Prostate gland (tissue), 2 donors: ENCODE measurements around the gene ELFN1. TPM values are rescaled to one million over a fixed set of nuclear protein-coding genes. Genes with fewer than 3 reads are reported as not detected.

Experiments used
- DNase-seq: peaks from one replicate; pipeline ENCODE4 v3.0.0-alpha.2; 2019; ENCODE audit warnings: low spot score
- H3K27ac ChIP-seq, 2 donors: fragments of 200-600 bp; sonication (generic); 2 replicates each; pipeline ENCODE4 v1.5.1; 2017 to 2019
- H3K27me3 ChIP-seq: fragments of 200-600 bp; sonication (generic); replicated peaks from 2 replicates; pipeline ENCODE4 v1.5.1; 2019; ENCODE audit not compliant: insufficient read depth
- H3K36me3 ChIP-seq, 2 donors: fragments of 200-600 bp; sonication (generic); 1 replicate in 1 of 2; 2 replicates in 1 of 2; pipeline versions ENCODE4 v1.5.1 to v1.8.1; 2017 to 2019
- H3K4me1 ChIP-seq: fragments of 200-600 bp; sonication (generic); replicated peaks from 2 replicates; pipeline ENCODE4 v1.5.1; 2019
- H3K4me3 ChIP-seq, 2 donors: fragments of 200-600 bp; sonication (generic); 2 replicates each; pipeline ENCODE4 v1.5.1; 2017 to 2019
- H3K9me3 ChIP-seq: fragments of 200-600 bp; sonication (generic); 2 replicates; pipeline ENCODE4 v1.5.1; 2017
- CTCF ChIP-seq, 4 experiments: fragments of 200-600 bp in 2 of 4; fragments of 450-650 bp in 2 of 4; sonication (generic) in 2 of 4; IDR thresholded peaks; 1 replicate in 3 of 4; 2 replicates in 1 of 4; pipeline ENCODE4 v1.5.1; 2016 to 2019; ENCODE audit warnings: antibody characterized with exemption in 4 of 4, mild to moderate bottlenecking in 2 of 4, moderate library complexity in 2 of 4
- POLR2A ChIP-seq: fragments of 450-650 bp; IDR thresholded peaks from one replicate; pipeline ENCODE4 v1.6.1; 2016; ENCODE audit warnings: antibody characterized with exemption, mild to moderate bottlenecking
- POLR2AphosphoS5 ChIP-seq: sonication (generic); formaldehyde crosslinking; IDR thresholded peaks from one replicate; pipeline ENCODE4 v1.6.1; 2017; ENCODE audit warnings: antibody characterized with exemption
- WGBS: methylation state at CpG from one replicate; pipeline ENCODE4 v1.1.5; 2018; 5-methylcytosine and 5-hydroxymethylcytosine counted together
- intact Hi-C: fragments of 100-400 bp; cut with DNase I; formaldehyde crosslinking; loops from one replicate; pipeline ENCODE4 v1.14.2; 2022
- total RNA-seq, 2 donors: library from RNA; depleted of rRNA; stranded (reverse); fragments of >200 nt; gene quantifications; one replicate each; pipeline ENCODE4 v1.1.0, GENCODE V29; 2016

ELFN1 gene
- total RNA-seq, 2 donors from 2014 or later = 2.0 to 3.0 TPM

- Histone ChIP-seq H3K27ac (no peak overlapping the region), H3K4me1 (no peaks in the 10 kb centered on the region), H3K9me3 (no peaks in the 10 kb centered on the region), H3K36me3 (no peaks in the 10 kb centered on the region), H3K4me3 (no peak overlapping the region), H3K27me3 (no peaks in the 10 kb centered on the region)
- no peak for TF ChIP-seq CTCF (IDR thresholded peaks at IDR 0.05)
- intact Hi-C loops = no loop called here
- WGBS = 68% methylated on average over 7 of the region's 7 CpGs
- no peak for DNase-seq
These were observed 37.6 kb upstream of the ELFN1 start for GRCh38 chr7:1632506-1632905.

- no peaks in the 10 kb centered on the region for H3K9me3 ChIP-seq
- TF ChIP-seq CTCF (IDR thresholded peaks at IDR 0.05) (no peak), POLR2A (no peak), POLR2AphosphoS5 (no peak)
- H3K27me3 ChIP-seq = no peaks in the 10 kb centered on the region
These were observed 36.9 kb upstream of the ELFN1 start for GRCh38 chr7:1632916-1633785.

GRCh38 chr7:1635401-1635800, 34.7 kb upstream of the ELFN1 start:
- no peak overlapping the region for H3K27ac ChIP-seq
- H3K27me3 ChIP-seq = no peaks in the 10 kb centered on the region
- no peak for DNase-seq
- intact Hi-C loops = no loop called here
- no peak for TF ChIP-seq POLR2AphosphoS5
- TF ChIP-seq POLR2A = no peak
- WGBS = 94% methylated on average over 1 of the region's 1 CpG
- H3K4me1 ChIP-seq = no peaks in the 10 kb centered on the region
- H3K36me3 ChIP-seq = no peaks in the 10 kb centered on the region
- H3K4me3 ChIP-seq = no peak overlapping the region
- no peaks in the 10 kb centered on the region for H3K9me3 ChIP-seq

More at GRCh38 chr7:1632916-1633785, 36.9 kb upstream of the ELFN1 start:
- Histone ChIP-seq H3K36me3 (no peaks in the 10 kb centered on the region), H3K27ac (no peak overlapping the region), H3K4me1 (no peaks in the 10 kb centered on the region), H3K4me3 (no peak overlapping the region)
- 69% methylated on average over 15 of the region's 15 CpGs for WGBS
- no peak for DNase-seq
- intact Hi-C loops = no loop called here

- intact Hi-C loops = no loop called here
- Histone ChIP-seq H3K9me3 (no peaks in the 10 kb centered on the region), H3K4me1 (no peaks in the 10 kb centered on the region), H3K4me3 (no peak overlapping the region), H3K27ac (no peak overlapping the region), H3K27me3 (no peaks in the 10 kb centered on the region), H3K36me3 (no peaks in the 10 kb centered on the region)
- TF ChIP-seq POLR2AphosphoS5 (no peak), CTCF (IDR thresholded peaks at IDR 0.05) (no peak), POLR2A (no peak)
- WGBS = 98% methylated on average over 2 of the region's 2 CpGs
- DNase-seq = no peak
These were observed 32.9 kb upstream of the ELFN1 start for GRCh38 chr7:1637155-1637554.

- Histone ChIP-seq H3K9me3 (no peaks in the 10 kb centered on the region), H3K4me3 (no peak overlapping the region), H3K27me3 (peaks cover 2% of the 10 kb centered on the region), H3K4me1 (no peaks in the 10 kb centered on the region), H3K27ac (no peak overlapping the region), H3K36me3 (no peaks in the 10 kb centered on the region)
- intact Hi-C loops = no loop called here
- WGBS = 19% methylated on average over 11 of the region's 11 CpGs
- no peak for TF ChIP-seq POLR2AphosphoS5
- no peak for TF ChIP-seq CTCF (IDR thresholded peaks at IDR 0.05)
- TF ChIP-seq POLR2A = no peak
- no peak for DNase-seq
These were observed 31.8 kb upstream of the ELFN1 start for GRCh38 chr7:1638215-1638661.
